ENCODE results near the gene TMED7.

The TMED7 gene

DNA sequence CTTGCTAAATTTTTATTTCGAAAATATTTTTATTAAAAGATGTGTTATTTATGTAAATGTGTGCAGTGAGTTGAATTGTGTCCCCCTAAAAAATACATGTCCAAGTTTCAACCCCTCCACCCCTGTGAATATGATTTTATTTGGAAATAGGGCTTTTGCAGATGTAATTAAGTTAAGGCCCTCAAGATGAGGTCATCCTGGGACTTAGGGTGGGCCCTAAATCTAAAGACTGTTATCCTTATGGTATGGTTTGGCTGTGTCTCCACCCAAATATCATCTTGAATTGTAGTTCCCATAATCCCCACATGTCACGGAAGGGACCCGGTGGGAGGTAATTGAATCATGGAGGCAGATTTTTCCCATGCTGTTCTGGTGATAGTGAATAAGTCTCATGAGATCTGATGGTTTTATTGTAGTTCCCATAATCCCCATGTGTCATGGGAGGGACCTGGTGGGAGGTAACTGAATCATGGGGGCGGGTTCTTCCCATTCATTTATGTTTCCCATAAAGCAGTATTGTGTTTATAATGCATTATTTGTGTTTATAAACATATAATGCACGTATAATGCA is 1.5 kb upstream of the TMED7 start:
- no peak for DNase-seq (ENCODE audit: low read depth in 2 of 2)

DNA sequence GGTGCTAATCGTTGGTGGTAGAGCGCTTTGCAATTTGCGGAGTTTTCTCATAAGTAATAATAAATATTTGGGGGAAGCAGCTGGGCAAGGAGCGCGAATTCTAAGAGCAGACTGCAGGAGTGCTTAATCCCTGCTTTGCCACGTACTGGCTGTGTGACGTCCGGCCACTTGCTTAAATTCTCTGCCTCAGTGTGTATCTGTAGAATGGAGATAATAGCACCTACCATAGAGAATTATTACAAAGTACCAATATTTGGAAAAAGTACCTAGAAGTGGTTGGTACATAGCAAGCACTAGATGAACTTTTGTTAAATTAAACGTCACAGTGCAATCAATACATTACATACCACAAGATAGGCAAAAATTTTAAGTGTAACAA is 598 bp upstream of the TMED7 start:
- DNase-seq (ENCODE audit: low read depth in 2 of 2) = no peak

DNA sequence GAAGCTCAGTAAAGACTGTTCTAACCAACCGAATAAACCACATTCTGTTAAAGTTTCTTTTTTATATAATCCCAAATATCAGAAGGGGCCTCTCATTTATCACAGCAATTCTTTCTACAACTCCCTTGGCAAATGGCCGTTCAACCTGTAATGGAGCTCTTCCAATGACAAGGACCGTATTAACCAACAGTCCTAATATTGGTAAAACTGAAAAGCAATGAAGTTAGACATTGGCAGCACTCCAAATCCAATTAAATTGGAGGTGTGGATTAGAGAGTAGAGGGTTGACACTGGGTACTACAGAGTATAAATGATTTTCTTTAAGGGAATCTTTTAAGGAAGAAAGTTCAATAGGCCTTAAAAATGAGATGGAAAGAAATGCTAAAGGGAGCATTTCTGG is 842 bp downstream of the TMED7 start:
- DNase-seq (ENCODE audit: low read depth in 2 of 2) = no peak

DNA sequence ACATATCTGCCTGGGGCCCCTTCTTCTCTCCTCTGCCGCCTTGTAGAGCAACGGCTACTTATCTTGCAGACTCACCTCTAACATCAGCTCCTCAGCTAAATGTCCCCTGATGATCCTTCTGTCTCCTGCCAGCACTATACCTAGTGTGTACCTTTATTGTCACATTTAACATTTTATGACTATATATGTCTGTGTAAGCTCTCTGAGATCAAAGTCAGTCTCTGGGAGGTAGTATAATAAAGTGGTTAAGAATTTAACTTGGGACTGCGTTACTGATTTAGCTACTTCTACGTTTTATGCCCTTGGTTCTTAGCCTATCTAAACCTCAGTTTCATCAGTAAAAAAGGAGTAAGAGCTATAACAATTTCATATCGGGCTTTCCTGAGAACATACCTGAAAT is 2.2 kb downstream of the TMED7 start:
- no peak for DNase-seq (ENCODE audit: low read depth in 2 of 2)

DNA sequence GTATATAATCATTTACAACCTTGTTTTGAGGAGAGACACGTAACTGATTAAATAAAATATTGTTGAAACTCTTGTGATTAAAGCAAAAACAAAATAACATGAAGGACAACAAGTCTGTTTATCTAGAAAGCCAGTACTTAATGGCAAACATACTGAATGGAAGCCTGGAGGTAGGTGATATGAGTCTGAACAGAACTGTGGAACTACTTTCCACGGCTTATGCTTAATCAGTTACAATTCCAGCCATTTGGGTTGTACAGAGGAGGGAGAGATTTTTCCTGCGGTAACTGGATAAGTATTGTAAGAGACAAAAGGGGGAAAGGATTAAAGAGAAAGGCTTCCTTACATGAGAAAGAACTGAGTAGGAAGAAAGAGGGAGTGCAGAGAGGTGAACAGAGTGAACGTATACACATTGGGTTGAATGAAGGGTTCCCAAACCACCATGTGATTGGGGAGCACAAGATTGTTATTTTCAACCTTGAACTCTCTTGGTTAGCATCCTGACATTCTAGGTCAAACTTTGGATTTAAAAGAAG is 4.4 kb downstream of the TMED7 start:
- no peak for DNase-seq (ENCODE audit: low read depth in 2 of 2)

DNA sequence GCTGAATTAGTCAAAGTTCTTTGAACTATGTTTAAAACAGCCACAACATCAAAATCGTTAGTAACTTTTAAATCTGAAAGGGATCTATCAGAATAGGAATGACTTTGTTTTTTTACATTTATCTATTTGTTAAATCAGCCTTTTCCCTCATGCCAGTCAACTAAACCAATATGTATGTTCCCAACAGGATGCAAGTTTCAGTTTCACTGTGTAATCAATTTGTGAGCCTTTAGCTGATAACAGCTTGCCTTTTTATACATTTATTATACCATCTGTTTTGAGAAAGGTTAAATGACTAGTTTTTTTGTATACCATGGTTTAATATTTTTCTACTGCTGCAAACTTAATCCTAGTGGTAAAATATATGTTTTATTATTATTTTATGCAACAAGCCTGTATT is 8.9 kb downstream of the TMED7 start:
- DNase-seq (ENCODE audit: low read depth in 2 of 2) = no peak

DNA sequence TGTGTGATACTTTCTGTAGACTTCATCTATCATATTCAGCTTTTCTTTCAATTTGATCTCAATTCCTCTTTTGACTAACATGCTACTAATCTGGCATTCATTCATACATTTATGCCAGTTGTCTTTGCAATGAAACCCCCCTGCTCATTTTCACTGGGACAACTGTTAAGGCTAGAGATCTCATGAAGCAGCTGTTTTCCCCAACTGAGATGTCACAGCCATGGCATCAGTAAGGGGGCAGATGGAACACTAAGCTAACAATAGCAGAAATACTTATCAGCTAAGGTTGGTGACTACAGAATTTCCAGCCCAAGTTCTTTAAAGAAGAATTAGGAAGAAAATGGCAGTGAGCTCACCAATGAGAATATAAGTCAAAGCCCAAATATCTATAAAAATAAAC is 9.4 kb downstream of the TMED7 start:
- DNase-seq (ENCODE audit: low read depth in 2 of 2) = no peak

DNA sequence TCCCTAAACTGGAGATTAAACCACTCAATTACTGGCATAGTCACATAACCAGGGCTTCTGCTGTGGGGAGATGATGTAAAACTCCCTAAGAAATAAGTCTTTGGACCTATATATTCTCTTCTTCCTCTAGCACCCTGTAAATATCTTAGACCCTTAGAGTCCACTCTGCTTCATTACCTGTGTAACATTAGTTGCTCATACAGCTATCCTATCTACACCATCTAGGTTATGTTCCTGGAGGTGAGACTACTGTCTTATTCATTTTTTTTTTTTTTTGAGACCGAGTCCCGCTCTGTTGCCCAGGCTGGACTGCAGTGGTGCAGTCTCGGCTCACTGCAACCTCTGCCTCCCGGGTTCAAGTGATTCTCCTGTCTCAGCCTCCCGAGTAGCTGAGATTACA is 14.0 kb downstream of the TMED7 start:
- no peak for DNase-seq (ENCODE audit: low read depth in 2 of 2)

DNA sequence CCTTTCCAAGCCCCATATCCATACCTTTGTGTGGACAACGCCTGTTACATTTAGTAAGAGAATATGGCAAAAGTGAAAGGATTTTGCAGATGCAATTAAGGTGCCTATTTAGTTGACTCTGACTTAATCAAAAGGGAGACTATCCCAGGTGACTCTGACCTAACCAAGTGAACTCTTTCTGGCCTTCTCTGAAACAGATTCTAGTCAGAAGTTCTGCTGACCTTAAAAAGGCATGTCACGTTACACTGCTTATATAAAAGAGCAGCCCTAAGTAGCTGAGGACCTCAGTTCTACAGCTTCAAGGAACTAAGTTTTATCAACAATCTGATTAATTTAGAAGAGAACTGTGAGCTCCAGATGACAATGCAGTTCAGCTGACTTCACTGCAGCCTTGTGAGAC is 17.9 kb downstream of the TMED7 start:
- no peak for DNase-seq (ENCODE audit: low read depth in 2 of 2)

DNA sequence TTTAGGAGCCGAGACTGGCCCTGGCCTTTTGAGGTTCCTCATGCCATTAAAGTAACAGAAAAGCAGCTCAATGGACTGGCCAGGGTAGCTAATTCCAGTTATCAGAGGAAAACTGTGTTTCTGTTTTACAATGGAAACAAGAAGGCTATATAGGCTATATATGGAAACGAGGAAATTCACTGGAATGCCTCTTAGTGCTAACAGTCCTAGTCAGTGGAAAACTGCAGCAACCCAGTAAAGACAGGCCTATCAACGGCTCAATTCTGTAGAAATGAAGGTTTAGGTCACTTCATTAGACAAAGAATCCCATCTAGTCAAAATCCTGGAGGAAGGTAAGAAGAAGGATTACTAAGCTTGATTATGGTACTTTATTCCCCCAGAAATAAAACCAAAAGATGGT is 20.4 kb downstream of the TMED7 start:
- DNase-seq (ENCODE audit: low read depth in 2 of 2) = no peak

DNA sequence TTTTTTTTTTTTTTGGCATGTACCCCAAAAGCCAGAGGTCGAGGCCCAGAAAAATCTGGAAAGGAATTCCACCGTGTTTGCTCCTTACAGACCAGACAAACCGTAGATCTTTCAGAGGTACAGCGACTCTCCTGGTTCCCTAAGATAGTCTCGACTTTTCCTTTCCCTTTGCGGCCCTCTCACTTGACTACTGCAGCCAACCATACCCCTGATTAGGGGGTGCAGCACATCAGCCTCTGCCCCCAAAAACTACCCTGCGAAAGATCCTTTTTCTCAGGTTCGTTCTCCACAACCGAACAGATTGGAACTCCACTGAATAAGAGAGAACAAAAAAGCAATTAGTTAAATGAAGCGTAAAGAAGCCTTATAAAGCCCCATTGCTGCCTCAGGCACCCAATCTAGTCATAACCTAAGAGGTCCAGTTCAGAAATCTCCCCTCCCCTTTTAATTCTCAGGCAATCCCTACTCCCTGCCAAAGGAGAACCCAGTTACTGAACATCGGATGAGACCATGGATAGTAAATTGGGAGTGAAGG is 23.2 kb downstream of the TMED7 start:
- no peak for DNase-seq (ENCODE audit: low read depth in 2 of 2)

DNA sequence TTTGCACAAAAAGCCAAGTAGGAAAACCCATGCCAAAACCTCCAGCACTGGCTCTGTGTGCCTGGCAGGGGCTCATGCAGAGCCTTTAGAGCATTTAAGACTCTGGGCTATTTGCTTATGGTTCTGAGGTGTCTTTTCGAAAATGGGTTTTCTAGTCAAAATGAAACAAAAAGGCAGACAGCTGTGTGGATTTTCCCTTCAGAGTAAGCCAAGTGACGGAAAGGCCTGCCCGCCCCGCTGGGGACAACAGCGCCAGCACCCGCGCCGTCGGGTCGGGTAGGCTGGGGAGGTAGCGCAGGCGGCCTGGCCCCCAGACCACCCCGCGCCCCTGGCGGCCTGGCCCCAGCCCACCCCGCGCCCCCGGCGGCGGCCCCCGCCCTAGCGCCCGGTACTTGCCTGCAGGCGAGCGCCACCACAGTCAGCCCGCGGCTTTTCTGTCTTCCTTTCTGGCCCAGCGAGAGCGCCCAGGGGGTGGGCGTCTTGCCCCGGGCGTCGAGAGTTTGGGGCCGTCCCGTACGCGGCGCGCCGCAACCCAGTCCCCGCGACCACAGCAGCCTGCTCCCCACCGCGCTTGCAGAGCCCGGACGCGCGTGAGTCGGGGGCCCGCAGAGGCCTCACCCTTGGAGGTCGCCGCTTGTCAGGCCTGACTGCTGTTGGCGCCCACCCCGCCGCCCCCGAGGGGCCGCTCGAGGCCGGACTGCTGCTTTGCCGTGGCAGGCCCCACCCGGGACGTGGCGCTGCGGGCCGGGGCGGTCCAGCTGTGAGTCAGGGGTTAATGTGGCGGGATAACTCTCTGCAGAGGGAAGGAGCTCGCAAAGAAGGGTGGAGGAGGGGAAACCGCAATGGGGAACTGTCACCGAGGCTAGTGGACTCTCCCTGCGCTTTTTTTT is 23.9 kb downstream of the TMED7 start, which contains the start of gene TICAM2:
Gene TICAM2, minus strand, starts transcription at position 779 of the 890 bp plus-strand sequence. CDS start 21,223 bp downstream, outside the sequence.
- peak in 1 of 2 donors; percentile 21 for DNase-seq (ENCODE audit: low read depth in 2 of 2)

DNA sequence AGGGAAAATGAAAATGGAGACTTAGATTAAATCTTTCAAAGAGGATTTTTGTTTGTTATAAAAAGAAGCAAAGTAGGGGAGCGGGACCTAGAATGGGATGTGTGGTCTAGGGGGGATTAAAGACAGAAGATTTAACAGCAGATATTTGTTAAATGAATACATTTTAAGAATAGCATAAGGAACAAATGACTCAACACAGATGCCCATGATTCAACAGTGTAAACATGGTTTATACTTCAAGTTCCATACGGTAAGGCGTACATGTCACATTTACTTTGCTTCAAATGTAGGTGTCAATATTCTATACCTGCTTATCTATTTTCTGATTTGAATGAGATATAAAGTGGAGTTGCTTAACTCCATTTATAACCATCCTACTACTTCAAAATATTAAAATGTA is 25.1 kb downstream of the TMED7 start:
- DNase-seq (ENCODE audit: low read depth in 2 of 2) = no peak

DNA sequence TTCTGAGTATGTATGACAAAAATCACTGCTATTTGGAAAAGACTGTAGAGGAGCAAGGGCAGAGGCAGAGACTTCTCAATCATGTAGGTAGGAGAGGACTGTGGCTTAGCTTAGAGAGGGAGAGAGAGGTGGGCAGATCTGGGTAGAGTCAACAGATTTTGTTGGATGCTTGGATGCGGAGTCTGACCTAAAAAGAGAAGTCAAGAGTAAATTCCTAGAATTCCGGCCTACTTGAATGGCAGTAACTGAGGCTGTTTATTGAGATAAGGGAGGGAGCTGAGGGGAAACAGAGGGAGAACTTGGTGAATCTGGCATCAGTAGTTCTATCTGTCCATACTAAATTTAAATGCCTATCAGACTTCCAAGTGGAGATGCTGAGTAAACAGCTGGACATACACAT is 25.9 kb downstream of the TMED7 start:
- DNase-seq (ENCODE audit: low read depth in 2 of 2) = no peak

DNA sequence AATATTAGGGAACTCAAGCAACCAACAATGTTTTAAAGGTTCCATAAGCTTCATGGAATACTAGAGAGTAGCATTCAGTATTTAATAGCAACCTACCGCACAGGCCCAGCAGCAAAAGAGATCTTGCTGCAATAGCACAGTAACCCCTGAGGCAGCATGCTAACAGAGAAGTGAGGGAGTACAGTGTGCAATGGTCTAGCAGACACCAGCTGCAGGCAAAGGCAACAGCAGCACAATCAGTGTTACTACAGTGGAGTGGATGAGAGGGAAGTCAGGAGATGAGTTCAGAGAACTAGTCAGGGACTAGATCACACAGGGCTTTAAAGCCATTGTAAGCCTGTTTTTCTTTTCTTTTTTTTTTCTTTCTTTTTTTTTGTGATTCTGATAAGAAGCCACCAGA is 26.3 kb downstream of the TMED7 start:
- DNase-seq (ENCODE audit: low read depth in 2 of 2) = no peak

DNA sequence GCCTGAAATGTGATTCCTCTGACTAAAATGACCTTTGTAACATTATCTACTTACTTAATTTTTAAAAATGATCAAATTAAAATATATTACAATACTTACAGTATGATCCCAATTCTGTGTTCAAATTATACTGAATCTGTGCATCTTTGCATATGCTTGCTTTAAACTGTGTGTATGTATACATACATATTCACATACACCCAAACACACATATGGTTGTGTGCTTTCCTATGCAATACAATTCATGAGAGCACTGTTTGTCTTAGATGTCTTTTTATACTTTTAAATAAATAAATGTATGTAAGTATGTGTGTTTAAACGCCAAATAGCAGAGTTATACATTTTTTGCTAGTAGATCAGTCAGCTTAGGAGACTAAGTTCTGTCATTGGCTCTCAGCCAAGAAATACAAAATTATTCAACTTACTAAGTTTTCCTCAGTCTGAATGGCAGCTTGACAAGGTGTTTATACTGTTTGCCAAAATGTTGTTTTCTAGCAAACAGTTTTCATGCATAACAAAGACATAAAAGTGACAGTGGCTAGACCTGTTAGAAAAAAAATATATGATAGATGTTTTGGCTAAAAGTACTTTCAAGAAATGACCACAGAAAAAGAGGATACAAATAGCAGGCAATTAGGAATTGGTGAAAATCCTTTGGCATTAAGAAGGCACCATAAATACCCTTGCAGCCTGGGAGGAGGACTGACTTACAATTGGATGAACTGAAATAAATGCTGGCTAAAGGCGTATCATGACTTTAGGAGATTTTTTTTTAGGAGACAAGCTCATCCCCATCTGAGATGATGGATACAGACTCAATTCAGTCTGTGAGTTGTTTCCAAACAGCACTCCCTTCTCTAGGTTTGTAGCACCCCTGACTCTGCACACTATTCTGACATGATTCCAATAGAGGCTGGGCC is 31.4 kb downstream of the TMED7 start:
- DNase-seq (ENCODE audit: low read depth in 2 of 2) = no peak

DNA sequence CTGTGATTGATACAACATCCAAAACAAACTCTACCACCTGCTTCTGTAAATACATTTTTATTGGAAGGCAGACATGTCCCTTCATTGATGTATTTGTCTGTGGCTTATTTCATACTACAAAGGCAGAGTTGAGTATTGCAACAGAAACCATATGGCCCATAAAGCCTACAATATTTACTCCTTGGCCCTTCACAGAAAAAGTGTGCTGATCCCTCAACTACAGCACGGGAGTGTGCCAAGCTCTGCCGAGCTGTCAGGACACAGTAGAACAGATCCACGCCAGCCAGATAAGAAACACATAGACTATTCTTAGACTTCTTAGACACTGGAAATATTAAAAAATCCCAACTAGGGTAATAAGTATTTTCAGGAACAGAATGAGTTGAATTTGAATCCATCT is 36.8 kb downstream of the TMED7 start:
- DNase-seq (ENCODE audit: low read depth in 2 of 2) = no peak

DNA sequence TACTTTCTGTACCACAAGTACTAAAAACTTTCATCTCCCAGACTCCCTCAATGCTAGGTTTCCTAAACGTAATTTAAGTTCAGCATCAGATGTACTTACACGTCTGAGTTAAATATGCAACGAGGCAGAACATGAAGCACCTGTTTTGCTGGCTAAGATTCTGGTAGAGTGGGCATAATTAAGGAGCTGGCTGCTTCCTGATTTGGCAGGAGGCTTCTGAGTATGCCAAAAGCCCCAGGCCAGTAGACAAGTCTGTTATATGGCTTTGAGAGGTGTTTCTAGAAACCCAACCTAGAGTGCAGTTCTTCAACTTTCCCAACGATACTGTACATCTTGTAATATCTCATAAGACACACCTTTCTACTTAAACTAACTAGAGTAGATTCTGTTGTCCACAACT is 37.2 kb downstream of the TMED7 start:
- no peak for DNase-seq (ENCODE audit: low read depth in 2 of 2)

DNA sequence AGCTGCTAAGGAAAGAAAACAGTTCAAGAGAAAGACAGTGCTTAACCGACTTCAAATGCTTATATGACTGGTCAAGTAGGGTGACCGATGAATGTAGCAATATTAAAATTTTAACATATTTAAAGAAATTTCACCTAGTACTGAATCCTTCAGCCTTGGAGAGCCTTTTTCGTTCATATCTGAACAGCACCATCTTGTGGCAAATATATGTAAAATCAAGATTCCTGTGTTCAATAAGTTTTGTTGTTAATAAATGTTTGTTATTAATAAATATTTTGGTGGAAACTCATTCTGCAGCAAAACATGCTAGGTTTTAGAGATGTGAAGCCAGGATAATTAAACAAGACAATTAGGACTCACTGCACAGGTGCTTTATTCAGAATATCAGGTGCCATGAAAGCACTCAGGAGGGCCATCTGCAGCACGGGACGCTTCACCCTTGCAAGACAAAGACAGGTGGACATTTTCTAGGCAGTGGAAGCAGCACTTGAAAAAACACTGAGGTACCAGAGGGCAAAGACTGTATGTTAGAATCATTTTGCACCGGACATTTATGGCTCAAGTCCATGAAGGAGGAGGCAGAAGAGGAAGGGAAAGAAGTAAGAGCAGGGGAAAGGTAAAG is 39.2 kb downstream of the TMED7 start:
- no peak for DNase-seq (ENCODE audit: low read depth in 2 of 2)

DNA sequence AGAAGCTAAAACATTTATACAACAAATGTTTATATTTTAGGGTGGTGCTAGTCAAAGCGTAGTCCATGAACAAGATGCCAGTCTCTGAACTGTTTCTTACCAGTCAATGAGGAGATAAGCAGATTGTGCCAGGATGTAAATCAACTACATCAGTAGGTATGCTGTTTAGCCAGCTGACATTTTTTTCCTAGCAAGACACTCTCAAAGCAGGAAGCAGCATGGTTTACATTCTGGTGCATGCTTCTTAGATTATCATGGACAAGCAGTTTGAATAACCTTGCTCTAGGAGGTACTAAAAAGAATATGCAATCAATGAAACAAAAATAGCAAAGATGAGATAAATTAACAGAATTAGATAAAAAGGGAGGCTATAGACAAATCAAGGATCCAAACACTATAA is 40.6 kb downstream of the TMED7 start:
- DNase-seq (ENCODE audit: low read depth in 2 of 2) = no peak

DNA sequence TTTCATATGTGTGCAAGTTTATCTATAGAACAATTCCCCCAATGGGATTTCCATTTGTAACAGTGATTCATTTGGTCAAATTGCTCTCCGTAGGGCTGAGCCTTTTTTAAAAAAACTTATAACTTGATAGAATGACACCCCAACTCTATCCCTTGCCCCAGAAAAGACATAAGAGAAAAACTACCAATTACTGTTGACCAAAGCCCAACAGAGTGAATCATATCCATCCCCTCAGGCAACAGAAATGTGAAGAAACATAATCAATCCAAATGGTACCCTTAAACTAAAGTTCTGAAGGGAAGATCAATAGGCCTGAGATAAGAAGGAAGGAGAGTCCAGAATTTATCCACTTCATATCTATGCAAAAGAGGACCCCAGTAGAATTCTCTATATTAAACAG is 41.3 kb downstream of the TMED7 start:
- no peak for DNase-seq (ENCODE audit: low read depth in 2 of 2)
